GM18507 (cell line): ENCODE measurements around the gene KRT76.

Source experiments
- DNase-seq: peaks from one replicate; pipeline ENCODE4 v3.0.0; 2011; ENCODE audit warnings: low read depth; ENCODE audit not compliant: insufficient read length; ENCODE audit errors: extremely low spot score
- FAIRE-seq: peaks from 2 replicates; lab custom pipeline; 2011; peaks lifted over from hg19 to GRCh38; lab: Jason Lieb, UNC

The KRT76 gene

GRCh38 chr12:52776913-52777395 is at the start of gene KRT76:
Gene KRT76, minus strand, starts transcription at chr12:52777345. Its CDS starts 54 bp downstream, at chr12:52777291.
- no peak for DNase-seq

GRCh38 chr12:52825961-52826360 is 48.8 kb upstream of the KRT76 start:
- DNase-seq (no peak), FAIRE-seq (no peak)

More at GRCh38 chr12:52776913-52777395, at the start of gene KRT76:
- no peak for FAIRE-seq

GRCh38 chr12:52824741-52825410 is 47.7 kb upstream of the KRT76 start:
- FAIRE-seq (no peak), DNase-seq (no peak)

- no peak for DNase-seq
- FAIRE-seq: no peak
Observed at GRCh38 chr12:52823761-52824450, 46.8 kb upstream of the KRT76 start.

- DNase-seq (no peak), FAIRE-seq (no peak)
Observed at GRCh38 chr12:52822771-52823510, 45.8 kb upstream of the KRT76 start.

GRCh38 chr12:52821826-52822660 is 44.9 kb upstream of the KRT76 start:
- FAIRE-seq: no peak

GRCh38 chr12:52821071-52821730 is 44.1 kb upstream of the KRT76 start:
- no peak for FAIRE-seq
- DNase-seq: no peak

More at GRCh38 chr12:52821826-52822660, 44.9 kb upstream of the KRT76 start:
- DNase-seq: no peak

GRCh38 chr12:52820521-52820920 is 43.4 kb upstream of the KRT76 start:
- FAIRE-seq (no peak), DNase-seq (no peak)

GRCh38 chr12:52819731-52820510 is 42.8 kb upstream of the KRT76 start:
- FAIRE-seq: no peak
- no peak for DNase-seq

GRCh38 chr12:52818887-52819420 is 41.8 kb upstream of the KRT76 start:
- FAIRE-seq (no peak), DNase-seq (no peak)

GRCh38 chr12:52818388-52818787 is 41.2 kb upstream of the KRT76 start:
- FAIRE-seq (no peak), DNase-seq (no peak)

GRCh38 chr12:52817699-52818238 is 40.6 kb upstream of the KRT76 start:
- no peak for FAIRE-seq
- no peak for DNase-seq

GRCh38 chr12:52817003-52817698 is 40.0 kb upstream of the KRT76 start:
- FAIRE-seq: no peak
- no peak for DNase-seq

GRCh38 chr12:52815676-52816588 is 38.8 kb upstream of the KRT76 start:
- no peak for FAIRE-seq

GRCh38 chr12:52815161-52815560 is 38.0 kb upstream of the KRT76 start:
- FAIRE-seq (no peak), DNase-seq (no peak)

More at GRCh38 chr12:52815676-52816588, 38.8 kb upstream of the KRT76 start:
- no peak for DNase-seq

GRCh38 chr12:52814710-52815155 is 37.6 kb upstream of the KRT76 start:
- FAIRE-seq (no peak), DNase-seq (no peak)
